Central memory CD4-positive, alpha-beta T cell (primary cell): ENCODE data around the gene CNTNAP2.

Source experiments
- DNase-seq: peaks from one replicate; pipeline ENCODE4 v3.0.0; 2022
- total RNA-seq, 3 experiments: gene quantifications; one replicate each; lab custom pipeline; 2026; lab: John Stamatoyannopoulos, UW

CNTNAP2 gene
- total RNA-seq: 0 to 0.19 (median 0) reads per million in 3 experiments

DNA sequence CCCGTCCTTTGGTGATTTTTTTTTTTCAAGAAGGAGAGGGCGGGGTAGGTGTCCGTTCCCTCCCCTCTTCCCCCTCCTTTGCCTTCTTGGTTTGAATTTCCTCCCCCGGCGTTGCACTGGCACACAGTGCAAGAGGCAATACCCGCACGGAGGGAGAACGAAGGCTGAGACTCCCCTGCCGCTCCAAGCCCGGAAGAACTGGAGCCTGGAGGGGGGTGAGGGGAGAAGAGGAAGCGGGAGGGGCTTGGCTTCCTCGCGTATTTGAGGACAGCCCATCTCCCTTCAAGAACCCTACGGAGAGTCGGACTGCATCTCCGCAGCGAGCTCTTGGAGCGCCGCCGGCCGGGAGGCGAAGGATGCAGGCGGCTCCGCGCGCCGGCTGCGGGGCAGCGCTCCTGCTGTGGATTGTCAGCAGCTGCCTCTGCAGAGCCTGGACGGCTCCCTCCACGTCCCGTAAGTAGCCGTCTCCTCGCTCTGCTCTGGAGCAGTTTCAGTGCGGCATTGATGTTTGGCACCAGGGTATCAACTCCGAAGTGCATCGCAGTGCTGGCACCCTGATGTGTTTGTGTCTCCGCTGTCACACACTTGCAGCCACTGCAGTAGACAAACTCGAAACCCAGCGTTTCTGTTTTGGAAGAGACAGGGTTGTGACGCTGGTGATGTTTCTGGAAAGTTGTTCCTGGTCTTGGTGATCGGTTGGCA is at the start of gene CNTNAP2:
TSS of gene CNTNAP2 (plus strand) at position 281 of the 702 bp plus-strand sequence. CDS start at position 357, 76 bp downstream.
- DNase-seq: no peak

DNA sequence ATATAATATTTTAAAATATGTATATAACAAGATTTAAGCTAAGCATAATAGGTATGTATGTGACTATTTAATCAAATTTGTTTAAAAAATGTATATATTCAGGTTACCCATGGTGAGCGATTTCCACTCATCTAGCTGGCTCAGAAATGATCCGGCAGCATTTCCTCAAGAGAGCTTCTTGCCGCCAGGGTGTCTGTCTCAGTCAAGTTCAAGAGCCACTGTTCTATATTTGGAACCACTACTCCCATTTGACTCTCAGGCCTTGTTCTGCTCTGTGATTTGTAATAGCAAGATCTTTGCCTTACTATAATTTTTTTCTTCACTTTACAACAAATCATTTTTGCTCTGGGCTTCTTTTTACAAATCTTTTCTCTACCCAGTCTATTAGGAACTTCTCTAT is 48.7 kb upstream of the CNTNAP2 start:
- DNase-seq: no peak

- DNase-seq: no peak
These were observed 42.3 kb upstream of the CNTNAP2 start for GRCh38 chr7:146074195-146074765.

DNA sequence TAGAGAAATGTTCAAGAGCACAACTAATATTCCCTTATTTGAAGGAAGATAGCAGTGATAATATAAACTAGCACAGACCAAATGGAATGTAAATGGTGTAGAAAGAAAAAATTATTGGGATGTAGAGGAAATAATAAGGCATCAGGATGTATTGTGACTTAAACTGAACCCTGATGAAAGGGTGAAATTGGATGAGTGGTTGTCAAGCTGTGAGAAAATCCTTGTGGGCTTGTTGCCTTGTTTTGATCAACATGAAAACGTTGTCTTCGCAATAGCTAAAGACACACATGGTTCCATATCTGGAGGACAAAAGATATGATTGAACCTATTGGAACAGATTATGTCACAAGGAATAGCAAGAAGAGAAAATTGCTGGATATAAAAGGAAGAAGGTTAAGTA is 40.3 kb upstream of the CNTNAP2 start:
- no peak for DNase-seq

DNA sequence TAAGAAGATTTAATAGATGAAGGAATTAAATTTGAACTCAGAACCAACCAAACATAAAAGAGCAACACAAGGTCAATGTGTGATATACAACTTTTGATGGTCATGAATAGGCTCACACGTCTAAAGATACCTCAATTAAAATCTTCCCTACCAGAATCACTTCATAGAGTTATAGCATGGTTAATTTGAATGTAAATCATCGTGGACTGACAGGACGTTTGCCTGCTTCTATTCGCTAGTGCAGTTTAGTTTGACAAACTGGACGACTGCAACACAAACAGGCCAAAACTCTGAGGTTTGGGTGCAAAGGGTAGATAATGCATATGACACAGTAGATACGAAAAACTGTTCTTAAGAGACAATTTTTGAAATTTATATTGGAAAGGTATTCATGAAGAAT is 32.5 kb upstream of the CNTNAP2 start:
- no peak for DNase-seq

DNA sequence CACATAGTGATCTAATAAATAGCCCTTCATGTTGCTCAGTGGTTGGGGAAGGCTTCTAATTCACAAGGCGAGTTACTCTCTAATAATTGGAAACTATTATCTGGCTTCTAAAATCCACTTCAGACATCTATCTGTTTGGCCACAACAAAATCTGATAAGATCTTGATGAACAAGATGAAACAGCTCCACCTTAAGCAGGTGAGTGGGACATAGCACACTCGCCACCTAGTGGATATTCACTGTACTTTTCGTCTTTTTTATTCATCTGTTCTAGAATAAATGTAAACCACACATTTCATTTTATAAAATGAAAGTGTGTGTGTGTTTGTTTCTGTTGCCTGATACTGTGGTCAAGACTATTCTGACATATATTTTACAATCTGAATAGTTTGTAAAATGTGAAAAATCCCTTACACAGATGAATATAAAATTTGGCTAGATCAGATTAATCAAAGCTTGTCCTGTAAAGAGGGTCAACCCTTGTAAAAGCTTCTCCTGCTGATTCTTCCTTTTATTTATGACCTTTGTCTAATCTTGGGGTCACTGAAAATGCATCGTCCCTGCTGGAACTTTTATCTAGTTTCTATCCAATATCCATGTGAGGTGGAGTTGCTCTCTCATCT is 26.5 kb upstream of the CNTNAP2 start:
- no peak for DNase-seq

DNA sequence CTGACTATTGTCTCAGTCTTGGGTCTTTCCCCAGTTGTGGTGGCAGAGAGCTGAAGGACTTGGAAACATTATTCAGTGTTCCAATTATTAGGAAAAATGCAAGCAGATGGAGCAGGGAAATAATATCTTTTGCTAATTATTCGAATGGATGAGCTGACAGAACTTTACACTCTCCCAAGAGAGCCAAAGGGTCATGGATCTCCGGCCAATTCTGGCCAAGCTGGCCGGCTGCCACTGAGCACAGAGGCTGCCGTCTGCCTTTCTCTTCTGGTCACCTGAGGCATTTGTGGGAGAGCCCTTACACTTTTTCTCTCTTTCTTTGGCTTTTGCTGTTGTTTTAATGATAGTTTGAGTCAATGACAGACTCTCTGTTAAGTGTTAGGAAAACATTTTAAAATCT is 22.2 kb upstream of the CNTNAP2 start:
- no peak for DNase-seq

- DNase-seq: no peak
These were observed 19.6 kb upstream of the CNTNAP2 start for GRCh38 chr7:146096994-146097393.

DNA sequence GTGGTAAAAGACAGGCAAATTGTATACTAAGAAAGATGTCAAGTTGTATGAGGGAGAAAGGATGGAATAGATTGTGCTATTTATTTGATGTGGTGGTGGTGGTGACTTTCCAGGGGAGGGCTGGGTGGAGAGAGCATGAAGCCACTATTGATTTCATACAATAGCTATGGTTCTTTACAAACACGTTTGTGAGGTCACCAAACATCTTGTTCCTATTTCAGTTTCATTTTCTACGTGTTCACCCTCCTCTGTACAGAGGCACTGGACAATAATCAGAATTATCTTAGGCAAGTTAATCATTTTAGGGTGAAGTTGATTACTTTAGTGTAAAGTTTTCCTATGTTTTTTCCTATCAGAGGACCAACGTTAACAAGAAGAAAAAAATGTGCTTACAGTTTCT is 10.3 kb upstream of the CNTNAP2 start:
- no peak for DNase-seq

GRCh38 chr7:146112755-146113154 is 3.8 kb upstream of the CNTNAP2 start:
- no peak for DNase-seq

DNA sequence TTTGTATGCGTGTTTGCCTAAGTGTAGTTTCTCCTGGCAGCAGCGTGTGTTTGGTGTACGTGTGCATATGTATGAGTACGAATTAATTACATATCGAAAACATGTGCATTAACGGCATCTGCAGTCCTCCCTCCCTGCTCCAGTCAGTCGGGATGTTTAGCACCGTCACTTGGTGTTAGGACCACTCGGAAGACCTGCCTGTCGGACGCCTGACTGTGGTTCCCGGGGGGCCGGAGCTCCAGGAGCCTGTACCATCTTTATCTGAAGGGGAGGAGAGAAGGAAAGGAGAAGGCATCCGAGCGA is 1.1 kb upstream of the CNTNAP2 start:
- no peak for DNase-seq

- no peak for DNase-seq
These were observed 615 bp upstream of the CNTNAP2 start for GRCh38 chr7:146115851-146116520.

- DNase-seq: no peak
These were observed 975 bp downstream of the CNTNAP2 start for GRCh38 chr7:146117576-146117975.

- no peak for DNase-seq
These were observed 2.4 kb downstream of the CNTNAP2 start for GRCh38 chr7:146119002-146119401.

DNA sequence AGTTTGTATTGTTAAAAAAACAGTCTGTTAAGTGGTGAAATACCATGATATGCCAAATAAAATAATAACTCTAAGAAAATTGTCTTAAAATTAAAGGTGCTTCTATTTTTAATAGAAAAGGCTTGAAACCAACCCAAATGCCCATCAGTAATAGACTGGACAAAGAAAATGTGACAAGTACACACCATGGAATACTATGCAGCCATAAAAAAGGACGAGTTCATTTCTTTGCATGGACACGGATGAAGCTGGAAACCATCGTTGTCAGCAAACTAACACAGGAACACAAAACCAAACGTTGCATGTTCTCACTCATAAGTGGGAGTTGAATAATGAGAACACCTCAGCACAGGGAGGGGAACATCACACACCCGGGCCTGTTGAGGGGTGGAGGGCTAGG is 7.1 kb downstream of the CNTNAP2 start:
- no peak for DNase-seq

GRCh38 chr7:146126767-146127509 is 10.3 kb downstream of the CNTNAP2 start:
- DNase-seq: no peak

DNA sequence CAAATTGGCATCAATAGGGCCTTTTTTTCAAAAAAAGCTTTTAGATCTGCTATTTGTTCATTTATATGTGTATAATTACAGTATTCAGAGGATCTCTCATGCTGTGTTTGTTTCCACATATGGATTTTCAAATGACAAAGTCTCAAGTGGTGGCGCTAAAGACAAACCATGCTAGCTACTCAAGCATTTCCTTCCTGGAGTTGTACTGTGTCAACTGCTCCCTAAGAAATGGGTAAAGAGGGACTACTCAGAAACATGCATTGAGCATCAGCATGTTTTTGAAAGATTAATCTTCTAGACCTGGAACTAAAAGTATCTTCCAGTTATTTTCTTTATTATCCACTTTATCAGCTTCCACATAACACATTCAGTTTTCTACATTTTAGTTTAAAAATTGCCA is 12.7 kb downstream of the CNTNAP2 start:
- no peak for DNase-seq

DNA sequence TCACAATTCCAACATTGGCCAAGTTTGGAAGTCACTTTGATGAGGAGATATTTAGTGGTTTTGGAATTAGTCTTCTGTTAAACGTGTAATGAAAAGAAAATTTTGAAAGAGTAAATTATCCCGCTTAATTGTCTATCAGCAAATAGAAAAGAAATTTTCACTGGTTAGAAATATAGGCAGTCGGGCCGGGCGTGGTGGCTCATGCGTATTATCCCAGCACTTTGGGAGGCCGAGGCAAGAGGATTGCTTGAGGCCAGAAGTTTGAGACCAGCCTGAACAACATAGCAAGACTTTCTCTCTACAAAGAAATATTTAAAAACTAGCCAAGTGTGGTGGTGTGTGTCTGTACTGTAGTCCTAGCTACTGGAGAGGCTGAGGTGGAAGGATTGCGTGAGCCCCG is 13.4 kb downstream of the CNTNAP2 start:
- no peak for DNase-seq

DNA sequence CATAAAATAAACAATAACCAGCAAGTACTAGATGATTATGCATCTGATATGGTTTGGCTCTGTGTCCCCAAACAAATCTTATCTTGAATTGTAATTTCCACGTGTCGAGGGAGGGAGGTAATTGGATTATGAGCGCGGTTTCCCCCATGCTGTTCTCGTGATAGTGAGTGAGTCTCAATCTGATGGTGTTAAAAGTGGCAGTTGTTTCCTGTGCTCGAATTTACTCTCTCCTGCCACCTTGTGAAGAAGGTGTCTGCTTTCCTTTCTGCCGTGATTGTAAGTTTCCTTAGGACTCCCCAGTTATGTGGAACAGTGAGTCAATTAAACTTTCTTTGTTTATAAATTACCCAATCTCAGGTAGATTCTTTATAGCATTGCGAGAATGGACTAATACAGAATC is 15.1 kb downstream of the CNTNAP2 start:
- DNase-seq: no peak

- no peak for DNase-seq
These were observed 19.8 kb downstream of the CNTNAP2 start for GRCh38 chr7:146136357-146136875.

DNA sequence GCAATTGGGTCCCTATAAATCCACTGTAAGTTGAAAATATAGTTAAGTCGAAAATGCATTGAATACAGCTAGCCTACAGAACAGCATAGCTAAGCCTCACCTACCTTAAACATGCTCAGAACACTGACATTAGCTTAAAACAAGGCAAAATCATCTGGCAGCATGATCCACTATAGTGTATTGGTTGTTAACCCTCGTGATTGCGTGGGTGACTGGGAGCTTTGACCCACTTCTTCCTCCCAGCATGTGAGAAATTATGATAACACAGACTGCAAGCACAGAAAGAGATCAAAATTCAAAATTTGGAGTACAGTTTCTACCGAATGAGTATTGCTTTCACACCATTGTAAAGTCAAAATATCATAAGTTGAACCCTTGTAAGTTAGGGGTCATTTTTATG is 22.3 kb downstream of the CNTNAP2 start:
- no peak for DNase-seq

- DNase-seq: no peak
These were observed 30.4 kb downstream of the CNTNAP2 start for GRCh38 chr7:146146831-146147486.
